H1 (cell line): ENCODE measurements around the gene NR1H3. TPM values are rescaled to one million over a fixed set of nuclear protein-coding genes. Genes with fewer than 3 reads are reported as not detected.

Experiments used
- CTCF ChIA-PET: fragments of 300-600 bp; sonication (Branson Sonifier 250); formaldehyde crosslinking; loops from one replicate; lab custom pipeline; 2021; ENCODE audit not compliant: partially characterized antibody; lab: Charles Lee
- POLR2A ChIA-PET: fragments of 300-600 bp; sonication (Branson Sonifier 250); formaldehyde crosslinking; loops from one replicate; lab custom pipeline; 2021; ENCODE audit warnings: inconsistent platforms; ENCODE audit not compliant: partially characterized antibody; lab: Charles Lee
- DNase-seq, 2 experiments: peaks; one replicate each; pipeline versions ENCODE4 v3.0.0 to v3.0.0-alpha.2; 2010 to 2022; ENCODE audit warnings: low spot score in 2 of 2, low read depth in 1 of 2, mixed read lengths in 1 of 2
- FAIRE-seq: peaks from 2 replicates; lab custom pipeline; 2011; peaks lifted over from hg19 to GRCh38; lab: Jason Lieb, UNC
- H2AFZ ChIP-seq: 2 replicates; pipeline ENCODE4 v1.8.1; 2012; ENCODE audit warnings: low read length, inconsistent platforms
- H2AK5ac ChIP-seq: 2 replicates; pipeline ENCODE4 v1.6.1; 2013; ENCODE audit warnings: low read depth, low read length
- H2BK120ac ChIP-seq: replicated peaks from 2 replicates; pipeline ENCODE3; 2013; ENCODE audit warnings: low read depth, low read length, inconsistent platforms
- H2BK12ac ChIP-seq: 2 replicates; pipeline ENCODE4 v1.6.1; 2013; ENCODE audit warnings: low read depth, low read length
- H2BK15ac ChIP-seq: 2 replicates; pipeline ENCODE4 v1.6.1; 2013; ENCODE audit warnings: low read length
- H2BK20ac ChIP-seq: 2 replicates; pipeline ENCODE4 v1.6.1; 2013; ENCODE audit warnings: low read length
- H2BK5ac ChIP-seq: 2 replicates; pipeline ENCODE4 v1.6.1; 2013; ENCODE audit warnings: low read depth, low read length
- H3K14ac ChIP-seq: 2 replicates; pipeline ENCODE4 v1.6.1; 2013; ENCODE audit warnings: inconsistent platforms; ENCODE audit not compliant: insufficient read length
- H3K18ac ChIP-seq: 2 replicates; pipeline ENCODE4 v1.6.1; 2013; ENCODE audit warnings: low read length; ENCODE audit errors: extremely low read depth
- H3K23ac ChIP-seq: 2 replicates; pipeline ENCODE4 v1.6.1; 2013; ENCODE audit warnings: inconsistent platforms; ENCODE audit not compliant: insufficient read length
- H3K23me2 ChIP-seq: 2 replicates; pipeline ENCODE4 v1.6.1; 2013; ENCODE audit warnings: low read depth, low read length
- H3K27ac ChIP-seq: 2 replicates; pipeline ENCODE4 v1.6.1; 2011; ENCODE audit warnings: low read depth, low read length, inconsistent platforms
- H3K27me3 ChIP-seq, 4 experiments: replicated peaks in 1 of 4; 1 replicate in 1 of 4; 2 replicates in 3 of 4; pipeline versions ENCODE4 v1.6.1 to v1.8.1; 2011 to 2013; ENCODE audit warnings: low read length in 3 of 4, mild to moderate bottlenecking in 3 of 4, inconsistent platforms in 2 of 4, mixed read lengths in 2 of 4, moderate library complexity in 1 of 4; ENCODE audit not compliant: control insufficient read depth in 3 of 4, insufficient read depth in 3 of 4; ENCODE audit errors: extremely low read depth in 1 of 4
- H3K36me3 ChIP-seq, 4 experiments: 2 replicates each; pipeline versions ENCODE4 v1.6.1 to v1.8.1; 2011 to 2013; ENCODE audit warnings: mild to moderate bottlenecking in 4 of 4, low read length in 3 of 4, moderate library complexity in 2 of 4, control low read depth in 1 of 4, inconsistent platforms in 1 of 4; ENCODE audit not compliant: insufficient read depth in 4 of 4, control insufficient read depth in 2 of 4
- H3K4ac ChIP-seq: replicated peaks from 2 replicates; pipeline ENCODE3; 2013; ENCODE audit warnings: low read length, low read depth, mixed read lengths, inconsistent platforms; ENCODE audit not compliant: insufficient read length
- H3K4me1 ChIP-seq, 4 experiments: replicated peaks in 1 of 4; 1 replicate in 1 of 4; 2 replicates in 3 of 4; pipeline versions ENCODE4 v1.6.1 to v1.8.1; 2011 to 2013; ENCODE audit warnings: low read length in 3 of 4, inconsistent platforms in 2 of 4, mixed read lengths in 1 of 4; ENCODE audit not compliant: insufficient read depth in 4 of 4, control insufficient read depth in 3 of 4
- H3K4me2 ChIP-seq, 2 experiments: 2 replicates each; pipeline versions ENCODE4 v1.6.1 to v1.8.1; 2011 to 2013; ENCODE audit warnings: low read depth in 2 of 2, low read length in 2 of 2, control low read depth in 1 of 2, inconsistent platforms in 1 of 2, mild to moderate bottlenecking in 1 of 2; ENCODE audit not compliant: insufficient read depth in 1 of 2
- H3K4me3 ChIP-seq, 4 experiments: fragments of 200-600, 300-600 bp in 1 of 4; sonication (generic), shearing (Covaris generic), sonication (Bioruptor Twin) in 1 of 4; 2 replicates each; pipeline versions ENCODE4 v1.5.1 to v1.8.1; 2011 to 2016; ENCODE audit warnings: low read length in 4 of 4, low read depth in 3 of 4, control low read depth in 2 of 4, inconsistent platforms in 2 of 4, mild to moderate bottlenecking in 2 of 4, mixed read lengths in 1 of 4, moderate library complexity in 1 of 4; ENCODE audit not compliant: insufficient read depth in 2 of 4; ENCODE audit errors: extremely low read depth in 1 of 4
- H3K56ac ChIP-seq: replicated peaks from 2 replicates; pipeline ENCODE3; 2013; ENCODE audit warnings: low read depth, mild to moderate bottlenecking, mixed read lengths, low read length, inconsistent platforms; ENCODE audit not compliant: insufficient read length
- H3K79me1 ChIP-seq: 2 replicates; pipeline ENCODE4 v1.6.1; 2013; ENCODE audit warnings: low read depth, low read length, control low read depth
- H3K79me2 ChIP-seq, 2 experiments: 2 replicates each; pipeline versions ENCODE4 v1.6.1 to v1.8.1; 2012 to 2013; ENCODE audit warnings: low read length in 2 of 2, mild to moderate bottlenecking in 2 of 2, inconsistent platforms in 1 of 2; ENCODE audit not compliant: insufficient read depth in 2 of 2, control insufficient read depth in 1 of 2
- H3K9ac ChIP-seq, 4 experiments: replicated peaks in 1 of 4; 1 replicate in 1 of 4; 2 replicates in 3 of 4; pipeline versions ENCODE4 v1.6.1 to v1.8.1; 2011 to 2013; ENCODE audit warnings: low read depth in 3 of 4, low read length in 3 of 4, control low read depth in 2 of 4, mild to moderate bottlenecking in 2 of 4, moderate library complexity in 2 of 4, inconsistent platforms in 1 of 4; ENCODE audit errors: extremely low read depth in 1 of 4
- H3K9me3 ChIP-seq, 2 experiments: 2 replicates each; pipeline versions ENCODE4 v1.6.1 to v1.8.1; 2012 to 2013; ENCODE audit warnings: mild to moderate bottlenecking in 2 of 2, moderate library complexity in 2 of 2, control low read depth in 1 of 2, inconsistent platforms in 1 of 2, low read depth in 1 of 2, low read length in 1 of 2, mixed read lengths in 1 of 2; ENCODE audit not compliant: insufficient read depth in 2 of 2
- H4K20me1 ChIP-seq, 2 experiments: replicated peaks in 1 of 2; 2 replicates each; pipeline versions ENCODE3 to v1.8.1; 2011 to 2013; ENCODE audit warnings: inconsistent platforms in 2 of 2, low read length in 2 of 2, mild to moderate bottlenecking in 1 of 2; ENCODE audit not compliant: insufficient read depth in 2 of 2, control insufficient read depth in 1 of 2
- H4K5ac ChIP-seq: 2 replicates; pipeline ENCODE4 v1.6.1; 2013; ENCODE audit warnings: low read length, low read depth, mixed read lengths, inconsistent platforms; ENCODE audit not compliant: insufficient read length
- H4K8ac ChIP-seq: 2 replicates; pipeline ENCODE4 v1.8.0; 2013; ENCODE audit warnings: mild to moderate bottlenecking, moderate library complexity, low read length, inconsistent platforms; ENCODE audit not compliant: insufficient read depth; ENCODE audit errors: extremely low read depth
- H4K91ac ChIP-seq: replicated peaks from 2 replicates; pipeline ENCODE3; 2013; ENCODE audit warnings: low read length, mixed read lengths, inconsistent platforms; ENCODE audit not compliant: insufficient read length
- BCL11A ChIP-seq, 2 experiments: IDR thresholded peaks; one replicate each; pipeline ENCODE4 v1.6.1; 2011; ENCODE audit warnings: low read depth in 2 of 2, low read length in 2 of 2, mild to moderate bottlenecking in 2 of 2
- BRCA1 ChIP-seq: IDR thresholded peaks from 2 replicates; pipeline ENCODE4 v1.6.1; 2012; ENCODE audit warnings: low read depth, low read length, improper control_type of control experiment
- CHD1 ChIP-seq: IDR thresholded peaks from 2 replicates; pipeline ENCODE4 v1.6.1; 2012; ENCODE audit warnings: low read depth, low read length, improper control_type of control experiment
- NANOG ChIP-seq: IDR thresholded peaks from 2 replicates; pipeline ENCODE4 v1.6.1; 2011; ENCODE audit warnings: low read length, low read depth, mild to moderate bottlenecking, inconsistent platforms; ENCODE audit not compliant: insufficient read depth, poor library complexity, severe bottlenecking
- PHF8 ChIP-seq: fragments of 200-600 bp; sonication (generic); conservative IDR thresholded peaks from 2 replicates; pipeline ENCODE4 v1.7.1; 2012; ENCODE audit warnings: low read depth, mild to moderate bottlenecking, inconsistent platforms, low read length, moderate library complexity
- SIN3A ChIP-seq, 2 experiments: IDR thresholded peaks in 1 of 2; conservative IDR thresholded peaks in 1 of 2; 2 replicates each; pipeline ENCODE4 v1.6.1; 2011 to 2012; ENCODE audit warnings: low read length in 2 of 2, improper control_type of control experiment in 1 of 2, low read depth in 1 of 2, mild to moderate bottlenecking in 1 of 2
- TEAD4 ChIP-seq: IDR thresholded peaks from 2 replicates; pipeline ENCODE4 v1.6.1; 2012; ENCODE audit warnings: low read depth, low read length, inconsistent platforms, mixed read lengths
- USF2 ChIP-seq: IDR thresholded peaks from 2 replicates; pipeline ENCODE4 v1.6.1; 2011; ENCODE audit warnings: low read length, improper control_type of control experiment
- WGBS, 2 experiments: shearing (Covaris generic) in 1 of 2; methylation state at CpG; one replicate each; pipeline versions ENCODE4 v1.1.6 to v1.1.7; 2013 to 2015; ENCODE audit warnings: low lambda C conversion rate in 2 of 2, mixed read lengths in 2 of 2, inconsistent platforms in 1 of 2, low coverage in 1 of 2, missing lambda C conversion rate in 1 of 2; ENCODE audit not compliant: insufficient replicate concordance in 2 of 2, insufficient coverage in 1 of 2, insufficient read length in 1 of 2; ENCODE audit errors: extremely low coverage in 1 of 2, missing lambda C conversion rate in 1 of 2; 5-methylcytosine and 5-hydroxymethylcytosine counted together
- polyA plus RNA-seq, 7 experiments: library from polyadenylated mRNA; depleted of rRNA in 3 of 7; stranded (reverse) in 5 of 7; unstranded in 2 of 7; fragments of >200 nt in 5 of 7; fragments of 200-250 nt in 2 of 7; gene quantifications; 1 replicate in 5 of 7; 2 replicates in 1 of 7; 4 replicates in 1 of 7; pipeline versions ENCODE4 v1.2.1 to v1.2.3, GENCODE V29; 2011 to 2013; ENCODE audit warnings: missing spikeins in 2 of 7, mixed read lengths in 2 of 7
- total RNA-seq: library from RNA; stranded (reverse); fragmentation: NEBNext Ultra II Directional; extraction: Animal tissue kit (Norgen Biotek cat#: 25700); gene quantifications from 2 replicates; pipeline ENCODE4 v1.2.1, GENCODE V29; 2021
- TF ChIP-seq, protein P1 (sequence below): IDR thresholded peaks from 2 replicates; pipeline ENCODE4 v1.6.1; 2011; ENCODE audit warnings: low read depth, mild to moderate bottlenecking, low read length; ENCODE audit not compliant: insufficient read depth

NR1H3 gene
- total and polyA plus RNA-seq, 2 of the 8 experiments (the other 6 are each of a cell fraction or from before 2014, with no cell fraction given): 19.9 to 42.1 TPM

GRCh38 chr11:47215366-47215910 is 42.4 kb upstream of the NR1H3 start:
- Histone ChIP-seq H2BK15ac (0 out of 2 replicates have a peak overlapping the region, but pooled peaks have one; percentile 3), H4K5ac (peak overlapping the region; percentile 93), H2BK120ac (peak overlapping the region; percentile 62), H2AFZ (peak overlapping the region; percentile 13; the same call in 1 of the 2 replicates), H3K9ac (peak overlapping the region; percentile 95 to 97 (median 97)), H2BK12ac (peak overlapping the region; percentile 28; the same call in 1 of the 2 replicates), H3K27me3 (no peaks in the 10 kb centered on the region), H3K4me2 (peak overlapping the region; percentile 93 to 100), H4K91ac (peak overlapping the region; percentile 75), H3K36me3 (peaks cover 5 to 13% (median 10%) of the 10 kb centered on the region in 4 experiments; a peak in 7 of 8 replicates), H3K56ac (peak overlapping the region; percentile 98), H3K4me3 (peak overlapping the region; percentile 79 to 98 (median 90)), H3K79me1 (no peaks in the 10 kb centered on the region; the same call in 1 of the 2 replicates), H2AK5ac (peak overlapping the region; percentile 84; the same call in 1 of the 2 replicates), H3K23me2 (peaks cover 17% of the 10 kb centered on the region), H2BK5ac (peak overlapping the region; percentile 95), H3K79me2 (peaks cover 6 to 28% of the 10 kb centered on the region in 2 experiments; a peak in 3 of 4 replicates), H3K4me1 (peaks cover 0 to 10% (median 8%) of the 10 kb centered on the region in 4 experiments; a peak in 6 of 7 replicates), H3K4ac (peak overlapping the region; percentile 16), H4K20me1 (peaks cover 0 to 4% of the 10 kb centered on the region in 2 experiments), H2BK20ac (no peak overlapping the region), H3K23ac (no peak overlapping the region), H4K8ac (peak overlapping the region; percentile 96; the same call in 1 of the 2 replicates), H3K18ac (peak overlapping the region; percentile 99), H3K9me3 (no peaks in the 10 kb centered on the region), H3K14ac (peak overlapping the region; percentile 78), H3K27ac (peak overlapping the region; percentile 95)
- FAIRE-seq (no peak), DNase-seq (no peak)
- ChIA-PET CTCF (interaction anchor here (0.6 to 21.5 kb wide), 14 partner anchors 10 to 195 kb away, joined by 3 to 247 read pairs (median 4); partner anchors contain the start of genes ACP2, ARFGAP2, NR1H3 and PACSIN3), POLR2A (interaction anchor here (0.7 to 3.3 kb wide), 28 partner anchors 8 to 370 kb away, joined by 3 to 49 read pairs (median 9); partner anchors contain the start of genes ACP2, CKAP5, NR1H3 and PACSIN3)
- 16% methylated on average over 15 of the region's 15 CpGs; no CpG with 5 or more reads in 1 of the 2 experiments for WGBS, 2 experiments
- TF ChIP-seq USF2 (no peak), PHF8 (peak; percentile 22; the same call in 1 of the 2 replicates), BCL11A (IDR thresholded peaks at IDR 0.05; ENCODE audit: low read depth in 2 of 2, low read length in 2 of 2) (no peak), CHD1 (no peak), SIN3A (conservative IDR thresholded peaks at IDR 0.05 in 1 of 2, IDR thresholded peaks at IDR 0.05 in 1 of 2; ENCODE audit: low read depth in 1 of 2, low read length in 2 of 2) (peak; percentile 41 to 70; a peak in 2 of 4 replicates), TEAD4 (no peak), BRCA1 (no peak), NANOG (no peak)
- TF ChIP-seq, protein P1, sequence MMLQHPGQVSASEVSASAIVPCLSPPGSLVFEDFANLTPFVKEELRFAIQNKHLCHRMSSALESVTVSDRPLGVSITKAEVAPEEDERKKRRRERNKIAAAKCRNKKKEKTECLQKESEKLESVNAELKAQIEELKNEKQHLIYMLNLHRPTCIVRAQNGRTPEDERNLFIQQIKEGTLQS: no peak
